Stimulated activated naive CD4-positive, alpha-beta T cell (primary cell): ENCODE measurements around the gene RALGAPA1.

Source experiments
- DNase-seq, 6 experiments: peaks; one replicate each; lab custom pipeline; 2025; lab: John Stamatoyannopoulos, UW

The RALGAPA1 gene

DNA sequence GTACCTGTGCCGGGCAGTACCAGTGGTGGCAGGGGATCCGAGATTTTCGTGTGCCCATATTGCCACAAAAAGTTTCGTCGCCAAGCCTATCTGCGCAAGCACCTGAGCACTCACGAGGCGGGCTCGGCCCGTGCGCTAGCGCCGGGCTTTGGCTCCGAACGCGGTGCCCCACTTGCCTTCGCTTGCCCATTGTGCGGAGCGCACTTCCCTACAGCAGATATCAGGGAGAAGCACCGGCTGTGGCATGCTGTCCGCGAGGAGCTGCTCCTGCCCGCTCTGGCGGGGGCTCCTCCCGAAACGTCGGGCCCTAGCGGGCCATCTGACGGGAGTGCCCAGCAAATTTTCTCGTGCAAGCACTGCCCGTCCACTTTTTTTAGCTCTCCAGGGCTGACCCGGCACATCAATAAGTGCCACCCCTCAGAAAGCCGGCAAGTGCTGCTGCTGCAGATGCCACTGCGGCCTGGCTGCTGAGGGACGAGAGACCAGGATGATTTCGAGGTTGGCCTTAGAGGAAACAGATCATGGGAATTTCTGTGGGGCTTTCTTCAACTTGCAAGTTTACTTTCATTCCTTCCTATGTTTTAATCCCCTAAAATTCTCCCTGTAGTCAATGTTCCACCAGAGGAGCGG is 273.5 kb downstream of the RALGAPA1 start:
- DNase-seq = no peak

DNA sequence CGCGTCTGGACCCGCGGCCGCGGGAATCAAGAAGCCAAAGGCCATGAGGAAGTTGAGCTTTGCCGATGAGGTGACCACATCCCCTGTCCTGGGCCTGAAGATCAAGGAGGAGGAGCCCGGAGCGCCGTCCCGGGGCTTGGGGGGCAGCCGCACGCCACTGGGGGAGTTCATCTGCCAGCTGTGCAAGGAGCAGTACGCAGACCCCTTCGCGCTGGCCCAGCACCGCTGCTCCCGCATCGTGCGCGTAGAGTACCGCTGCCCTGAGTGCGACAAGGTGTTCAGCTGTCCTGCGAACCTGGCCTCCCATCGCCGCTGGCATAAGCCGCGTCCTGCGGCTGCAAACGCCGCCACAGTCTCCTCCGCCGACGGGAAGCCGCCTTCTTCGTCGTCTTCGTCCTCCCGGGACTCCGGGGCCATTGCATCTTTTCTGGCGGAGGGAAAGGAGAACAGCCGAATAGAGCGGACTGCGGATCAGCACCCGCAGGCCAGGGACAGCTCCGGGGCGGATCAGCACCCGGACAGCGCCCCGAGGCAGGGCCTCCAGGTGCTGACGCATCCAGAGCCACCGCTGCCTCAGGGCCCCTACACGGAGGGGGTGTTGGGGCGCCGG is 274.1 kb downstream of the RALGAPA1 start:
- DNase-seq = peak; percentile 19 to 60 (median 39)

DNA sequence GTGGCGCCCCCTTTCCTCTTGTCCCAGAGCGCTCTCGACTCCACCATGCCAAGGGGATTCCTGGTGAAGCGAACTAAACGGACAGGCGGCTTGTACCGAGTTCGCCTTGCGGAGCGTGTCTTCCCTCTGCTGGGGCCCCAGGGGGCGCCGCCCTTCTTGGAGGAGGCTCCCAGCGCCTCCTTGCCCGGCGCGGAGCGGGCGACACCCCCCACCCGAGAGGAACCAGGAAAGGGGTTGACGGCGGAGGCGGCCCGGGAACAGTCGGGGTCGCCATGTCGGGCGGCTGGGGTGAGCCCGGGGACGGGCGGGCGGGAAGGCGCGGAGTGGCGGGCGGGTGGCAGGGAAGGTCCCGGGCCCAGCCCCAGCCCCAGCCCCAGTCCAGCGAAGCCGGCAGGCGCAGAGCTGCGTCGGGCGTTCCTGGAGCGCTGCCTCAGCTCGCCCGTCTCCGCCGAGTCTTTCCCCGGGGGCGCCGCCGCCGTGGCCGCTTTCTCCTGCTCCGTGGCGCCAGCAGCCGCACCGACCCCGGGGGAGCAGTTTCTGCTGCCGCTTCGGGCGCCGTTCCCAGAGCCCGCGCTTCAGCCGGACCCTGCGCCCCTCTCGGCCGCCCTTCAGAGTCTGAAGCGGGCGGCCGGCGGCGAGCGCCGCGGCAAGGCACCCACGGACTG is 274.8 kb downstream of the RALGAPA1 start:
- peak in 1 of 6 experiments; percentile 12 for DNase-seq

DNA sequence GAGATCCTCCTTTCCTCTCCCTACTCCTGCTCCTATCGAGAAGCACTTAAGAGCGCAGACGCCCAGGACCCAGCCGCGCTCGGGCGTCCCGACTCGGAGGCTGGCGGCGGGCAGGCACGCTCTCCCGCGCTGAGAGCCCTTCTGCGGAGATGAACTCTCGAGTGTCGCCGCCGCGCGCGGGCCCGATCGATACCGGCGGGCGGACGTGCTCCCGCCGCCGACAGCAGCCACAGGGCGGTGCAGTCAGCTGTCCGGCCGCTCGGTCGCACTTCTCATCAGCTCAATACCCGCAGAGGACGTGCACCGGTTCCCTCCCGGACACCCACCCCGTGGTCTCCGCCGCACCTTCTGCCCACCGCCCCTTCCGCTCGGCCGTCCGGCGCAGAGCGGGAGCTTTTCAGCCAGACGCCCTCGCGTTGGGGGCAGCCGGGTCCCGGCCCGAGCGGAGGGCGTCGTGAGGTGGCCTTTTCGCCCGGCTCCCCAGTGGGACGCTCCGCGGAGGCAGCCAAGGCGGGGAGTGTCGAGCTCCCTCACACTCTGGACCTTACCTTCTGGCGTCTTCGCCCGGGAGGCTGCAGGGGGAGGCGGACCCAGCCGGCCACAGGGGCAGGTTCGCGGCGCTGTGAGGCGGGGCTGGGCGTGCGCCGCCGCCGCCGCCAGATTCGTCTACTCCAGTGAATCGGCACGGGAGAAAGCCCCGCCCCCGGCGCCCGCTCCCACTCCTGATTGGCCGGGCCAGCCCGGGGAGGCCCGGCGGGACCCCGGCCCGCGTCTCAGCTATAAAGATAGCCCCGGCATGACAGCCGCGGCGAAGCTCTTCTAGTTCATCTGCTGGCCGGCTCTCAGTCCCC is 275.5 kb downstream of the RALGAPA1 start, which contains the start of gene INSM2:
Gene INSM2, plus strand, starts transcription at position 808 of the 851 bp plus-strand sequence. CDS start 89 bp downstream, outside the sequence.
- DNase-seq = peak in 4 of 6 experiments; percentile 2 to 33 (median 10)

DNA sequence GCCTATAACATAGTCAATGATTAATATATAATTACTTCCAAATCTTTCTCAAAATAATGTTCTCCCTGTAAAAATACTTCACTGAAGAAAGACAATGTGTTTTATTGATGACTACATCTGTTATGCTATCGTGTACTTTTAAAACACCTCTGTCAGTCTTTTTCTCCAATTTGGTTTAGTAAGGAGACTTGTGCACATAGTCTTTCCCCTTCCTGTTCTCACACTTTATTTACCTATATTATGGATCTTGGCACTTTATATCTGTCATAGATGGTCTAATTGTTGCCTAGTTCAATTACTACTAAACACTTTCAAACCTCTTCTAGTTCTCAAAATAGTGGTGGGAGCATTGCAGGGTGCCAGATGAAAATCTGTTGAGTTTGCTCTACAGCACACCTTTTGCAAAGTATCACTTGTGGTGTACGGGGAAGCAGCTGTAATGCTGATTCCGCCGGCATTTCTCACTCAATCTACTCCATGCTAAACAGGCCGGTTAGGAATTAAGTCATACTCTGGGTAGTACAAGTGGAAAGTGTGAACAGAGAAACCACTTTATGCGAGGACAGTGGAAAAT is 276.2 kb downstream of the RALGAPA1 start:
- no peak for DNase-seq

DNA sequence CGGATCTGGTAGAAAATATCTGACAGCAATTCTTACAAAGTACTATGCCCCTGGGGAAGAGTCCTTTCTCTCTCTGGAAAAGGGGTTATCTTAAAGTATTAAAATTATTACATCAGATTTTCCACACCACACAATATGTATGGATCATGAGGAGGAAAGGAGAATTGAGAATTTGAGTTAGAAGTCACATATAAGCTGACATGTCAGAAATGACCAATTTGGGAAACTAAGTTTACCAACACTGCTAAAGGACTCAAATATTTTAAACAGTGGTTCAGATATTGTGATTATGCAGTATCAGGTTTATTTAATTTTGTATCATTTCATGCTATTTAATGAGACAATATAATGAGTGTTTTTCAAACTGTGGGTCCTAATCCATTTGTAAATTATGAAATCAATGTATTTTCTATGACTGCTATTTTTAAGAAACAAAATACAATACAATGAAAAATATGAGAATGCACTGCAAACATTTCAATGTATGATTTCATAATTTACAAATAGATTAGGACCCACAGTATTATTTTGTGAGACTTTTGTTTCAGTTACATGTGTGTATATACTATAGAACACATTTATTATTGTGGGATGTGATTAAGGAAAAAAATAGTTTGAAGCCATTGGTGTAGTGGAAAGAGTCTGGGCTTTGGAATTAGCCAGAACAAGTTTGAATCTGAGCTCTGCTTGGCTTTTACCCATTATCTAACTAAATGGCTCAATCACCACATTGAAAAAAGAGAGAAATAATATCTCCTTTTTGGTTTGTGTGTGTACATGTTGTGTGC is 276.9 kb downstream of the RALGAPA1 start:
- no peak for DNase-seq

DNA sequence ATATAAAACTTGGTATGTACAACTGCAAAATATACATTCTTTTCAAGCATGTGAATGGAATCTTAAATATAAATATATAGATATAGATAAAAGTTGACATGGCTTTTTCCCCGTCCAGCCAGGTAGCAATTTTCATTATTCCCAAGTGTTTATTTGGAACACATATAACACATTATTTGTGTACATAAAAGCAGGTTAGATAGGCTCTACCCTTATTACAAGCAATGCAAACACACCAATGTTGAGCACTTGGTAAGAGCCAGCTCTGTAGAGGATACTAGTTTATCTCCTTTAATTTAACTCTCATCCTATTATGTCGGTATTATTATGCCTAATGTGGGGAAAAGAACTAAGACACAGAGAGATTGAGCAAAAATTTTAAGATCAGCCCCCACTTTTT is 282.1 kb downstream of the RALGAPA1 start:
- DNase-seq = no peak

DNA sequence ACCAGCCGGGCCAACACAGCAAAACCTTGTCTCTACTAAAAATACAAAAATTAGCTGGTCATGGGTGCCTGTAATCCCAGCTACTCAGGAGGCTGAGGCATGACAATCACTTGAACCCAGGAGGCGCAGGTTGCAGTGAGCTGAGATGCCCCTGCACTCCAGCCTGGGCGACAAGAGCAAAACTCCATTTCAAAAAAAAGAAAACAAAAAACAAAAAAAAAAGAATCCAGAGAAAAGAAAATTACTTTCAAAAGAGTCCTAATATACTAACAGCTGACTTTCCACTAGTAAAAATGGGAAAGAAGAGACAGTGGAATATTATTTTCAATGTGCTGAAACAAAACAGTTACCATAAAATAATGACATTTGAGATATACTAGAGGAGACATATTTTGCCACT is 283.4 kb downstream of the RALGAPA1 start:
- DNase-seq = no peak

DNA sequence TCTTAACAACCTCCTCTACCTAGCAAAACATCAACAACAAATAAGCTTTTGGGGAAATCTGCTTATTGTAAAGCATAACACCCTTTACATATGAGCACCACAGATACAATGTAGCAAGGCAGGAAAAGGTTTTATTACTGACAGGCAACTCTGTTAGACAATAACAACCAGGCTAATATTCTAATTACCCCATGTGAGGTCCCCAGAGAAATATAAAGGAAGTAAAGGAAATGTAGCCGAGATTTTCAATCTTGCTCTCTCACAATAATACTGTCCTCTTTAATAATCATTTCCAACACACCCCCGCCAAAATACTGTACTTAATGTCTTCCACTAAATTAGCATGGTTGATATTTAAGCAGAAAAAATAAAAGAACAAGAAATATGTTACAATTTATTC is 289.1 kb downstream of the RALGAPA1 start:
- DNase-seq = no peak

DNA sequence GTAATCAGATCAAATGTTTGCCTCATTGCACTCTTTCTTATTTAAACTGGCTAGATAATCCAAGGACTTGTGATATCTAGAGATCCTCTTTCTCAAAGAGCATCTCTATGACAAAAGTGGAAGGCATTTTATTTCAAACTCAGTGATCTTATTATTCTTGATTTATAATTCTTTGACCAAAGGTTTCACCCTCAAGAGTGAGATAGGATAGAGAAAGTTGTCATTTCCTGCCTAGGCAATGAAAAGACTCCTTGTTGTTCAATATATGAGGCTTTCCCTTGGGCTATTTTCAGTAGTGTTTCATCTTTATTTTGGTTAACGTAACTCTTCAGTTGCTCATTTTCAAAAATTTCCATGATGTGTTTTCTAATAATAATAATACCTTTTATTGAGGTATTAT is 293.2 kb downstream of the RALGAPA1 start:
- DNase-seq = no peak

DNA sequence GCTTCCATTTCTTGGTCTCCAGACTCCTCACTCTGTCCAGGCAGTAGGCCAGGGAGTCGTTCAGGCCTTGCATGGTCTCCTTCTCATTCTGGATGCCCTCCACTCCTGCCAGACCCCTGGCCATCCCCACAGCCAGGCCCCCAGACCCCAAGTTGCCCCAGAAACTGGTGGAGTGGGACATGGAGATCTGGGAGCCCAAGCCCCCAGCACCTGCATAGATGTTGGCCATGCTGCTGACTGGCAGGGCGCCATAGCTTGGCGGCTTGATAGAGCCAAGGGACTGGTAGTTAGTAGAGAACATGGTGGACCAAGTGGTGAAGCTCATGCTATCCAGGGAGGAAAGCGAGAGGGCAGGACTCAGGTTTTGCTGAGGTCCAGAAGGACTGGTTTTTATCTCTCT is 296.3 kb downstream of the RALGAPA1 start:
- no peak for DNase-seq

DNA sequence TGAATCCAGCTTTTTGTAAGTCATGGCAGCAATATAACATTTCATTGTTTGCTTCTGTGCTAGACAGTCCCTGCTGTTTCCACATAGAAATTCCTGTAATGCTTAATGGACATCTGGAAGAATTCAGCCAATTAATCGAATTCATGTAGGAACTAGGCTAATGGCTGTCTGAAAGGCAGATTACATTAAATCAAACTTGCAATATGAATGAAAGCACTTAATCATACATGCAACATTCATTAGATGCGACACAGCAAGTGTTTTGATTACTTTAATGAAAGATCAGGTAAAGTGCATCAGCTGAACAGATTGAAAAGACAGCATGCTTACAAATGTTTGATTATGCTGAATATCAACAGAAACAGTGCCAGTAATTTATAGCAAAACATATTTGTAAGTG is 299.2 kb downstream of the RALGAPA1 start:
- DNase-seq = no peak

DNA sequence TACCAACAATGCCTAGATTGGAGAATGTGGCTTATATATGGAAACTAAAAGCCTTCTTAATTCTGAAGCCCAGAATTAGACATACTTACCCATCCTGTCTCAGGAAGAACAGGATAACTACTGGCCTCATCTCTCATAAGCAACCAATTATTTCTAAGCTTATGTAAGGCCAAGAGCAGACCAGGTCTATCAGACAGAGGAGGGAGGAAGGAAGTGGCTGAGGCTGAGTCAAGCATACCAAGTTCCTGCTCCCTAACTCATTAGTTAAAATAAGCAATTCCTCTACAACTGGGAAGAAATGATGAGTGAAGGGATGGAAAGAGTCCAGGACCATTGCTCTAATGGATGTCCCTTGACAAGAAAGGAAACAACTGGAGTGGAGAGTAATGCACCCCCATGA is 302.2 kb downstream of the RALGAPA1 start:
- no peak for DNase-seq

DNA sequence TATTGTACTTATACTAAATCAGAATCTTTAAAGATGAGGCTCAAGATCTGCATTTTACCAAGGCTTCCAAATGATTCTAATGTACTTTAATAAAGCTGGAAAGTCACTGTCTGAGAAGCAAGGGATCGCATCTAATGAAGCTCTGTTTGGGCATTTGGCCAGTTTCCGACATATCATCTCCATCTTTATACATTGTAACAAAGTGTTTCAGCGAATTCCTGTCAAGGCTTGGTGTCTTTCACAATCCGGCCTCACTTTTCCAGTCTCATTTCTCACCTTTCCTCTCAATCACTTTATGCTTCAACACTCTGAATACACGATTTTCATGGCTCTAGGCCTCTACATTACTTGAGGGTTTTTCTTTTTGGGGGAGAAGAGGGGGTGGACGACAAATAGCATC is 302.6 kb downstream of the RALGAPA1 start:
- no peak for DNase-seq

DNA sequence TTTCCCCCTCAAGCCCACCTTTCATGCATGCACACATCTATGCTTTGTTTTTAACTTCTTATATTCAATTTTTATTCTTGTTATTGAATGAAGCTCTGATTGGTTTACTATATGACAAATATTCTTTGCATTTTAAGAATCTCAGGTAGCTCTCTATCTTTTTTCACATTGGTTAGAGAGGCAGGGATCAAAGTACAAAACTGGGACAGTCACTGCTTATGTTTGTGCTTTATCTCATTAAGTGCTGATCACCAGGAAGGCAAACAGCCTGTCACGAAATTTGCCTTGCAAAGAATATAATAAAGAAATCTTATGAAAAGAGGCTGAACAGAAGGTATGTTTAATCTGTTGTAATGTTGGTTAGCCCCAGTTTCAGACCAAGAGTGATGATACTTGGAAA is 304.8 kb downstream of the RALGAPA1 start:
- no peak for DNase-seq

DNA sequence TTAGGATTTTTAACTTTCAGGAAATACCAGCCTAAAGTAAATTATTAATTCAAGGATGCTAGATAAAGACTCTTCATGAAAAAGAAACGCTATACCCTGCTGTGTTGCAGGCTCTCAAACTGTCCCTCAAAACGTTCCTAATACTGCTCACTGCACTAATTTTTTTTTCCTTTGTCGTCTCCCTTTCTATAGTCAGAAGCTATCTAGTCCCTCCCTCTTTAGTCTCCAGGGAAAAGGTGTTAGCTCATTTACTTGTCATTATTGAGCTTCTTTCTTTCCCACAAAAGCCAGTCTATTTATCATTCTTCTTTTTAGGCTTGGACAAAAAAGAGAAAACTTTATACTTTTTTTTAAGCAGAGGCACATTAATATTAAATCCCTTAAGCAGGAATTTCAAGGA is 305.4 kb downstream of the RALGAPA1 start:
- no peak for DNase-seq

DNA sequence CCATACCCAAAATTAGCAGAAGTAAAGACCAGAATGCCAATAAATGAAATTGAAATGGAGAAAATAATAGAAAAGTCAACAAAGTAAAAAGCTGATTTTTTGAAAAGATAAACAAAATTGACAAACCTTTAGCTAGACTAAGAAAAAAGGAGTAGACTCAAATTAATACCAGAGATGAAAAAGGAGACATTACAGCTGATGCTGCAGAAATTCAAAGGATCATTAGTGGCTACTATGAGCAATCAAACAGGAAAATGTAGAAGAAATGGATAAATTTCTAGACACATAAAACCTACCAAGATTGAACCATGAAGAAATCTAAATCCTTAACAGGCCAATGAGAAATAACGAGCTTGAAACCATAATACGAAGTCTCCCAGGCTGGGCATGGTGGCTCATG is 309.9 kb downstream of the RALGAPA1 start:
- DNase-seq = no peak

DNA sequence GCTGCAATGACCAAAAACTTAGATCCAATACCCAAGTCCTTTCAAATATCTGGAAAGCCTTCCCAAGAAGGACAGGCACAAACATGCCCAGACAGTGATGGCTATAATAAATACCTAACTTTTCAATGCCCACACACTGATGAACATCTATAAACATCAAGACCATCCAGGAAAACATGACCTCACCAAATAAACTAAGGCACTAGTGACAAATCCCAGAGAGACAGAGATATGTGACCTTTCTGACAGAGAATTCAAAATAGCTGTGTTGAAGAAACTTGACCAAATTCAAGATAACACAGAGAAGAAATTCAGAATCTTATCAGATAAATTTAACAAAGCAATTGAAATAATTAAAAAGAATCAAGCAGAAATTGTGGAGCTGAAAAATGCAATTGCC is 313.8 kb downstream of the RALGAPA1 start:
- DNase-seq = no peak

DNA sequence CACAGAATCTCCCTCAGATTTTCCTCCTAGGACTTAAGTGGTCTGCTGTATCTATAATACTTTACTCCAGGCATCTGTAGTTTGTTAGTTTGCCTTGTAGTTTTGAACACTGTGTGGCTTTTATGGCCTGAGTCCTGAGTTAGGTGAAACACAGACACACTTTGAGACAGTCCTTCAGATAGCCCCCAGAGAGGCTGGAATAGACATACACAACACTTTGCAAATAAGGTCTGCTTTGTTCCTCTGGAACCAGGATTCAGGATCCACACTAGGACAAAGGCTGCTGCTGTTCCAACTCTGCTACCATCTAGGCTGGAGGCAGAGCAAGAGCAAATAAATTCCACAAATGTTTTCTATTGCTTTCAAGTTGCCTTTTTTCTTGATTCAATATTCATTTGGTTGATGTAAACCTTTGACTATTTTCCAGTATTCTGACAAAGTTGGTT is 316.5 kb downstream of the RALGAPA1 start:
- no peak for DNase-seq
